NCI-H2196 treated with DMSO at 0.1 percent for 48 hours (cell line): ENCODE measurements around the gene ZBTB1.
"Not testable (repeated sequence)": the region's sequence is repeated elsewhere in the genome, so short reads cannot be mapped to it uniquely, and the experiment has no call there.

Source experiments
- DNase-seq: peaks from one replicate; lab custom pipeline; 2025; ENCODE audit not compliant: unreplicated experiment; lab: John Stamatoyannopoulos, UW

The ZBTB1 gene

GRCh38 chr14:64563696-64564095 is 59.1 kb downstream of the ZBTB1 start:
- DNase-seq = no peak

- DNase-seq = no peak
Measured at GRCh38 chr14:64566651-64567122, 62.1 kb downstream of the ZBTB1 start.

GRCh38 chr14:64569138-64569631 is 64.6 kb downstream of the ZBTB1 start:
- DNase-seq = no peak

- DNase-seq = not testable (repeated sequence)
Measured at GRCh38 chr14:64569646-64570045, 65.1 kb downstream of the ZBTB1 start.

- no peak for DNase-seq
Measured at GRCh38 chr14:64572386-64573104, 68.0 kb downstream of the ZBTB1 start.

GRCh38 chr14:64573109-64573508 is 68.5 kb downstream of the ZBTB1 start:
- peak; percentile 3 for DNase-seq
